RPMI8226 (cell line): ENCODE measurements around the gene ZDHHC17.
A peak's percentile ranks its signal among the peaks of the same experiment; 100 is the strongest.

Experiments
- DNase-seq: peaks from one replicate; pipeline ENCODE4 v3.0.0-alpha.2; 2015

Gene ZDHHC17

GRCh38 chr12:76836633-76837032, 72.7 kb downstream of the ZDHHC17 start:
- DNase-seq: no peak

DNA sequence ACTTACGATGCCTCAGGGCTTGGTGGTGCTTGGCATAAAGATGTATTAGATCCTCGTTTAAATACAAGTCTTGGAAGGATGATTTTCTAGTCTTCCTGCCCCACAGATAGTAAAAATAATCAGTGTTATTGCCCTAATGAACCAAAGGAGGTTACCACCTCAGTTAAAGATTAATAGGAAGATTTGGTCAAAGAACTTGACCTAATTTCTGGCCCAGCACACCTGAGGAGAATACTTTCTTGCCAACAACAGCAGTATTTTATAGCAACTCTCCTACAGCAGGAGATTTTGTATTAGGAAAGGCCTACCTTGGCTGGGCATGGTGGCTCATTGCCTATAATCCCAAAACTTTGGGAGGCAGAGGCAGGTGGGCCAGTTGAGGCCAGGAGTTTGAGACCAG, 83.3 kb downstream of the ZDHHC17 start:
- DNase-seq: no peak

- no peak for DNase-seq
Measured at GRCh38 chr12:76848132-76848531, 84.2 kb downstream of the ZDHHC17 start.

DNA sequence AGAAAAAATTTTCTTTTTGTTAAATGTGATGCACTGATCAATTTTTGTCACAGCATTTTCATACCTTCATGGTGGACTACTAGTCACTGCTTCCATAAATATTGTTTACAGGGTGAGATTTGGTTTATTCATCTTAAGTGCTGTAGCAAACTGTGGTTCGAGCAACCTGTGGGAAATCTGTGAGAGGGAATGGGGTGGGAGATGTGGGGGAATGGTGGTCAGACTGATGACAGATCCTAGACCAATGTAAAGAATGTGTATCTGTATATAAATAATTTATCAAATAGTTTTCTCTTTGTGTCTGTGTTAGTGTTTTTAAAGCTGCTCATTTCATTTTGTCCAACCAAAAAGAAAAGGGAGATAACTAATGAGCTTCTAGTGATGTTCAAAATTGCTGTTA, 88.2 kb downstream of the ZDHHC17 start:
- DNase-seq: no peak

DNA sequence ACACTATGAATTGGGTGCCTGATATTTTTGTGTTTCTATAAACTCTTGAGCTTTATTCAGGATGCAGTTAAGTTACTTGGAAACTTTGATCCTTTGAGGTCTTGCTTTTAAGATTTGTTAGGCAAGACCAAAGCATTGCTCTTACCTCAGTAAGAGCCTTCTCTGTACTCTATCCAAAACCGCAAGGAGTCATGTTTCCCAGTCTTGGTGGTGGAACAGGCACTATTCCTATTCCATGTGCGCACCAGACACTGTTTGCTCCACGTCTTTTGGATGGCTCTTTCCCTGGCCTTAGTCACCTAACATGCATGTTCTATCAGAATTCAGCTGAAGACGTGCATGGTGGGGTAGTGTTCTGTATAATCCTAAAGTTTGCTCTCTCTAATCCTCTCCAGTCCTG, 91.4 kb downstream of the ZDHHC17 start:
- DNase-seq: no peak

DNA sequence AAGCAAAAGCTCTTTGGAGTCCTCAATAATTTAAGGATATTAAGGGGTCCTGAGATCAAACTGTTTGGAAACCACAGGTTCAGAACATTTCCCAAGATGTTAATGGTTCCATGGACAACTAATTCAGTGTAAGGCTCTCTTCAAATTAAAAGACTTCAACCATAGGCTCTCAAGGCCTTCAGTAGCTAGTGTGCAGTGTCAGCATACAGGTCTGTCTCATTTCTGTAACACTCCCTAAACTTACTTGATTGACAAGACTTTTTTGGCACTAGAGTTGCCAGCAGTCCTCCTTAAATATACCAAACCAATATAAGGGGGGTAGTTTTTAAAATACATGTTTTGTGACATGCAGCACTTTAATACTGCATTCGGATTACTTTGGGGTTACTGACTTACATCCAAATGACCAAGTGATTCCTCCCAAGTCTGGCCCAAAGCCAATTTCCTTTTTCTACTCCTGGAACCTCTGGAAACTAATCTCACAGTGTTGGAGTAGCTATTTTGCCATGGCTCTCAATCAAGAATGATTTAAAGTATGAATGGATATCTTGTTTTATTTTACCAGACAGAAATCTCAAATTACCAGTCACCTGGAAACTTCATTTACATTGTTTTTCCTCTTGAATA, 92.2 kb downstream of the ZDHHC17 start:
- DNase-seq: no peak

GRCh38 chr12:76859611-76860010, 95.7 kb downstream of the ZDHHC17 start:
- no peak for DNase-seq

- no peak for DNase-seq
Measured at GRCh38 chr12:76860256-76860655, 96.3 kb downstream of the ZDHHC17 start.

- no peak for DNase-seq
Measured at GRCh38 chr12:76863005-76863670, 99.2 kb downstream of the ZDHHC17 start.

DNA sequence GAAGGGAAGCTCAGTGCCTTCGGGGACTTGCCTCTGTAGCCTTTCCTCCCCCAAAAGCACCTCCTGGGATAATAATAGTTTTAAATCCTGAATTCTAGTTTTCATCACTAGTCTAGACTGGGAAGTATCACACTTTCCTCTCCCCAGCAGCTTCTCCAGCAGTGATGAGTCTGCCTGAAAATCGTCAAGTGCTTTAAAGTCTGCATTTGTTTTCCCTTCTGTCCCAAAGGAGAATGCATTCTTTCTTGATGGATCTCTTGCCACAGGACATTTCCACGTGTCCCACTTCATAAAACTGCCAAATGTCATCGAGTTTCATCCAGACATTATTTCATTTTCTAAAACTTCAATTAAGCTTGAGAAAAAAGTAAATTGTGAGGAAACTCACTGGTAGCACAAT, 99.9 kb downstream of the ZDHHC17 start:
- DNase-seq: no peak

- no peak for DNase-seq
Measured at GRCh38 chr12:76864791-76865400, 101.0 kb downstream of the ZDHHC17 start.

- DNase-seq: no peak
Measured at GRCh38 chr12:76866151-76866567, 102.2 kb downstream of the ZDHHC17 start.

GRCh38 chr12:76866726-76867125, 102.8 kb downstream of the ZDHHC17 start:
- DNase-seq: no peak

- DNase-seq: no peak
Measured at GRCh38 chr12:76871082-76871481, 107.2 kb downstream of the ZDHHC17 start.

- no peak for DNase-seq
Measured at GRCh38 chr12:76871742-76872141, 107.8 kb downstream of the ZDHHC17 start.

DNA sequence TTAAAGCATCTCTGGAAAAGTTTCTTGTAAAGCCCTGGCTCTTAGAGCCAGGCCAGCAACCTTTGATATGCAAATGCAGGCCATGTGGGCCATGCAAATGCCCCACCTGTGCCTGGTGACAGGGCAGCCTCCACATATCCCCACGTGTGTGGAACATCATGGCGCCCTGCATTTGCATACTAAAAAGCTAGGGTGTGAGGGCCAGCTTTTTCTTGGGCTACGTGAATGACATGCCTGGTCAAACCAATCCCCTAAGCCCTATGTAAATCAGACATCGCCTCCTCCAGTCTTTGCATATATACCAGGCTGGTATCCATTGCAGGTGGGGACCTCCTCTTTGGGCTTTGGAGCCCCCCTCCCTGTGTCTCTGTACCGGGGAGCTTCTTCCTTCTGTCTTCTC, 108.5 kb downstream of the ZDHHC17 start:
- DNase-seq: no peak

- no peak for DNase-seq
Measured at GRCh38 chr12:76874027-76874426, 110.1 kb downstream of the ZDHHC17 start.

GRCh38 chr12:76874491-76875190, 110.7 kb downstream of the ZDHHC17 start:
- DNase-seq: no peak

GRCh38 chr12:76876696-76877229, 112.8 kb downstream of the ZDHHC17 start:
- no peak for DNase-seq

- DNase-seq: peak; percentile 11
Measured at GRCh38 chr12:76878099-76878898, 114.4 kb downstream of the ZDHHC17 start.

GRCh38 chr12:76878899-76879709, 115.2 kb downstream of the ZDHHC17 start, which contains the start of gene CSRP2:
CSRP2 (minus strand) TSS chr12:76879019; CDS start chr12:76866260, 12,759 bp downstream.
- DNase-seq: peak; percentile 80
